SJSA1 (cell line): Measurements from ENCODE around the gene ZNF433. TPM values are rescaled to one million over a fixed set of nuclear protein-coding genes. Genes with fewer than 3 reads are reported as not detected.
A peak's percentile ranks its signal among the peaks of the same experiment; 100 is the strongest.

ENCODE experiments used
- DNase-seq, 2 experiments: peaks; one replicate each; pipeline ENCODE4 v3.0.0-alpha.2; 2015 to 2020; ENCODE audit warnings: low spot score in 2 of 2, low read depth in 1 of 2
- H3K27ac ChIP-seq: fragments of 250-450 bp; sonication (Bioruptor Pico); 2 replicates; pipeline ENCODE4 v1.5.1; 2020; ENCODE audit warnings: mild to moderate bottlenecking, moderate library complexity
- H3K27me3 ChIP-seq: fragments of 250-450 bp; sonication (Bioruptor Pico); replicated peaks from 2 replicates; pipeline ENCODE4 v1.5.1; 2020; ENCODE audit warnings: mild to moderate bottlenecking, moderate library complexity
- H3K36me3 ChIP-seq: fragments of 250-450 bp; sonication (Bioruptor Pico); 2 replicates; pipeline ENCODE4 v1.5.1; 2020; ENCODE audit warnings: mild to moderate bottlenecking
- H3K4me1 ChIP-seq: fragments of 250-450 bp; sonication (Bioruptor Pico); replicated peaks from 2 replicates; pipeline ENCODE4 v1.6.1; 2021; ENCODE audit warnings: mild to moderate bottlenecking
- H3K4me3 ChIP-seq: fragments of 250-450 bp; sonication (Bioruptor Pico); 2 replicates; pipeline ENCODE4 v1.5.1; 2020; ENCODE audit warnings: mild to moderate bottlenecking
- H3K9me3 ChIP-seq: fragments of 250-450 bp; sonication (Bioruptor Pico); replicated peaks from 2 replicates; pipeline ENCODE4 v1.5.1; 2020; ENCODE audit warnings: mild to moderate bottlenecking
- total RNA-seq: library from RNA; depleted of rRNA; stranded (reverse); fragments of >200 nt; shearing (Covaris generic); gene quantifications from 2 replicates; pipeline ENCODE4 v1.2.3, GENCODE V29; 2014; rRNA removed

Gene ZNF433
- total RNA-seq, 1 experiment from 2014 or later, result 0.50 TPM

GRCh38 chr19:11978492-11979100 is 56.9 kb downstream of the ZNF433 start:
- Histone ChIP-seq H3K4me3 (no peak overlapping the region), H3K27me3 (no peaks in the 10 kb centered on the region), H3K36me3 (no peaks in the 10 kb centered on the region), H3K9me3 (peaks cover 8% of the 10 kb centered on the region), H3K4me1 (no peaks in the 10 kb centered on the region), H3K27ac (no peak overlapping the region)
- no peak for DNase-seq

- Histone ChIP-seq H3K36me3 (no peaks in the 10 kb centered on the region), H3K9me3 (peaks cover 4% of the 10 kb centered on the region; the same call in 1 of the 2 replicates), H3K27me3 (no peaks in the 10 kb centered on the region), H3K27ac (no peak overlapping the region), H3K4me3 (no peak overlapping the region), H3K4me1 (no peaks in the 10 kb centered on the region)
- DNase-seq, result no peak
Measured at GRCh38 chr19:11973019-11973810, 62.3 kb downstream of the ZNF433 start.

GRCh38 chr19:11971041-11971440 is 64.4 kb downstream of the ZNF433 start:
- no peak for DNase-seq
- H3K36me3 ChIP-seq, result no peaks in the 10 kb centered on the region
- H3K27me3 ChIP-seq, result no peaks in the 10 kb centered on the region
- H3K4me3 ChIP-seq, result no peak overlapping the region
- no peak overlapping the region for H3K27ac ChIP-seq
- H3K9me3 ChIP-seq, result peaks cover 4% of the 10 kb centered on the region; the same call in 1 of the 2 replicates
- no peaks in the 10 kb centered on the region for H3K4me1 ChIP-seq

GRCh38 chr19:11970174-11970573 is 65.3 kb downstream of the ZNF433 start:
- H3K9me3 ChIP-seq, result no peaks in the 10 kb centered on the region; the same call in 1 of the 2 replicates
- no peak for DNase-seq
- no peaks in the 10 kb centered on the region for H3K4me1 ChIP-seq
- H3K4me3 ChIP-seq, result no peak overlapping the region
- no peaks in the 10 kb centered on the region for H3K27me3 ChIP-seq
- H3K27ac ChIP-seq, result no peak overlapping the region
- no peaks in the 10 kb centered on the region for H3K36me3 ChIP-seq

GRCh38 chr19:11964858-11965645 is 70.4 kb downstream of the ZNF433 start, which contains the start of gene ZNF763:
Gene ZNF763, plus strand, starts transcription at chr19:11965040. Its CDS starts 169 bp downstream, at chr19:11965209.
- H3K27ac ChIP-seq, result no peak within 1 kb of the TSS
- H3K27me3 ChIP-seq, result no peaks in the 10 kb centered on the region
- no peaks in the 10 kb centered on the region for H3K36me3 ChIP-seq
- DNase-seq, result no peak
- peak within 1 kb of the TSS; percentile 36 for H3K4me3 ChIP-seq
- H3K4me1 ChIP-seq, result no peaks in the 10 kb centered on the region
- peaks cover 4% of the 10 kb centered on the region; the same call in 1 of the 2 replicates for H3K9me3 ChIP-seq

Other genes with a start within 250 kb of the ZNF433 start
- 0.39 TPM in 1 of 2 replicates, not detected in the other for gene ZNF491, start 237.2 kb downstream of the ZNF433 start, total RNA-seq
- 6.1 and 7.8 TPM in 2 replicates for gene ZNF440, start 221.4 kb downstream of the ZNF433 start, total RNA-seq
- gene ZNF439, start 187.0 kb downstream of the ZNF433 start, total RNA-seq, result 0.06 and 1.5 TPM in 2 replicates
- 2.6 and 3.4 TPM in 2 replicates for gene ZNF69, start 147.9 kb downstream of the ZNF433 start, total RNA-seq
- gene ZNF700, start 110.6 kb downstream of the ZNF433 start, total RNA-seq, result 8.3 and 10.7 TPM in 2 replicates
- 0.18 TPM in 1 of 2 replicates, not detected in the other for gene ZNF763, start 70.6 kb downstream of the ZNF433 start, total RNA-seq
- gene ZNF878, start 17.3 kb upstream of the ZNF433 start, total RNA-seq, result 0.08 TPM in 1 of 2 replicates, not detected in the other
- 0.13 and 0.82 TPM in 2 replicates for gene ZNF844, start 29.1 kb upstream of the ZNF433 start, total RNA-seq
- 0.53 and 5.4 TPM in 2 replicates for gene ZNF20, start 104.7 kb upstream of the ZNF433 start, total RNA-seq
- gene ZNF625, start 121.1 kb upstream of the ZNF433 start, total RNA-seq, result 2.6 and 8.4 TPM in 2 replicates
- 3.8 and 7.2 TPM in 2 replicates for gene ZNF136, start 127.4 kb upstream of the ZNF433 start, total RNA-seq